ENCODE measurements around the gene ZNF502. TPM values are rescaled to one million over a fixed set of nuclear protein-coding genes. Genes with fewer than 3 reads are reported as not detected.
"Not testable (repeated sequence)": the region's sequence is repeated elsewhere in the genome, so short reads cannot be mapped to it uniquely, and the experiment has no call there.

The ZNF502 gene
- total RNA-seq, 1 experiment from 2014 or later: 3.6 TPM

- TF ChIP-seq, protein P1, sequence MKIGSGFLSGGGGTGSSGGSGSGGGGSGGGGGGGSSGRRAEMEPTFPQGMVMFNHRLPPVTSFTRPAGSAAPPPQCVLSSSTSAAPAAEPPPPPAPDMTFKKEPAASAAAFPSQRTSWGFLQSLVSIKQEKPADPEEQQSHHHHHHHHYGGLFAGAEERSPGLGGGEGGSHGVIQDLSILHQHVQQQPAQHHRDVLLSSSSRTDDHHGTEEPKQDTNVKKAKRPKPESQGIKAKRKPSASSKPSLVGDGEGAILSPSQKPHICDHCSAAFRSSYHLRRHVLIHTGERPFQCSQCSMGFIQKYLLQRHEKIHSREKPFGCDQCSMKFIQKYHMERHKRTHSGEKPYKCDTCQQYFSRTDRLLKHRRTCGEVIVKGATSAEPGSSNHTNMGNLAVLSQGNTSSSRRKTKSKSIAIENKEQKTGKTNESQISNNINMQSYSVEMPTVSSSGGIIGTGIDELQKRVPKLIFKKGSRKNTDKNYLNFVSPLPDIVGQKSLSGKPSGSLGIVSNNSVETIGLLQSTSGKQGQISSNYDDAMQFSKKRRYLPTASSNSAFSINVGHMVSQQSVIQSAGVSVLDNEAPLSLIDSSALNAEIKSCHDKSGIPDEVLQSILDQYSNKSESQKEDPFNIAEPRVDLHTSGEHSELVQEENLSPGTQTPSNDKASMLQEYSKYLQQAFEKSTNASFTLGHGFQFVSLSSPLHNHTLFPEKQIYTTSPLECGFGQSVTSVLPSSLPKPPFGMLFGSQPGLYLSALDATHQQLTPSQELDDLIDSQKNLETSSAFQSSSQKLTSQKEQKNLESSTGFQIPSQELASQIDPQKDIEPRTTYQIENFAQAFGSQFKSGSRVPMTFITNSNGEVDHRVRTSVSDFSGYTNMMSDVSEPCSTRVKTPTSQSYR (CRISPR knock-in tag; IDR thresholded peaks at IDR 0.05): no peak
- TF ChIP-seq, protein P2, sequence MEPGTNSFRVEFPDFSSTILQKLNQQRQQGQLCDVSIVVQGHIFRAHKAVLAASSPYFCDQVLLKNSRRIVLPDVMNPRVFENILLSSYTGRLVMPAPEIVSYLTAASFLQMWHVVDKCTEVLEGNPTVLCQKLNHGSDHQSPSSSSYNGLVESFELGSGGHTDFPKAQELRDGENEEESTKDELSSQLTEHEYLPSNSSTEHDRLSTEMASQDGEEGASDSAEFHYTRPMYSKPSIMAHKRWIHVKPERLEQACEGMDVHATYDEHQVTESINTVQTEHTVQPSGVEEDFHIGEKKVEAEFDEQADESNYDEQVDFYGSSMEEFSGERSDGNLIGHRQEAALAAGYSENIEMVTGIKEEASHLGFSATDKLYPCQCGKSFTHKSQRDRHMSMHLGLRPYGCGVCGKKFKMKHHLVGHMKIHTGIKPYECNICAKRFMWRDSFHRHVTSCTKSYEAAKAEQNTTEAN (CRISPR knock-in tag; IDR thresholded peaks at IDR 0.05): no peak
Observed at GRCh38 chr3:44669760-44670159, 42.7 kb upstream of the ZNF502 start (continued).

- DNase-seq (ENCODE audit: low spot score); H3K4me1 Mint-ChIP-seq; H3K27ac Mint-ChIP-seq; ATAC-seq; H3K36me3 Mint-ChIP-seq; H3K4me3 Mint-ChIP-seq; CTCF ChIA-PET: not testable (repeated sequence)
- Mint-ChIP-seq H3K27me3 (ENCODE audit: low read depth) (peaks cover 18% of the 10 kb centered on the region), H3K9me3 (peaks cover 32% of the 10 kb centered on the region)
- POLR2A ChIA-PET: interaction anchor here (0.7 kb wide), 1 partner anchor 19 kb away, joined by 3 read pairs; no protein-coding TSS in a partner anchor
Observed at GRCh38 chr3:44673466-44673865, 39.0 kb upstream of the ZNF502 start.

- TF ChIP-seq ZBTB21 (CRISPR knock-in tag; IDR thresholded peaks at IDR 0.05; ENCODE audit: borderline replicate concordance): no peak
- TF ChIP-seq IRF1 (CRISPR knock-in tag; IDR thresholded peaks at IDR 0.05): no peak
- no peak for TF ChIP-seq SMAD3 (CRISPR knock-in tag; IDR thresholded peaks at IDR 0.05; ENCODE audit: borderline replicate concordance)
- TF ChIP-seq GTF2I (CRISPR knock-in tag; conservative IDR thresholded peaks at IDR 0.05): no peak
- no peak for TF ChIP-seq MLX (CRISPR knock-in tag; IDR thresholded peaks at IDR 0.05)
- no peak for TF ChIP-seq TEAD1 (CRISPR knock-in tag; IDR thresholded peaks at IDR 0.05)
- no peak for DNase-seq (ENCODE audit: low spot score)
- Mint-ChIP-seq H3K36me3 (peaks cover 4% of the 10 kb centered on the region), H3K4me3 (no peak overlapping the region), H3K4me1 (no peaks in the 10 kb centered on the region), H3K9me3 (peaks cover 32% of the 10 kb centered on the region), H3K27ac (no peak overlapping the region), H3K27me3 (ENCODE audit: low read depth) (peaks cover 18% of the 10 kb centered on the region)
- ChIA-PET POLR2A (no interaction called here), CTCF (no interaction called here)
- no peak for ATAC-seq
Observed at GRCh38 chr3:44674211-44674610, 38.2 kb upstream of the ZNF502 start.

GRCh38 chr3:44678480-44679116, 33.9 kb upstream of the ZNF502 start:
- no peaks in the 10 kb centered on the region for H3K4me1 Mint-ChIP-seq
- H3K9me3 Mint-ChIP-seq: peaks cover 49% of the 10 kb centered on the region
- peaks cover 23% of the 10 kb centered on the region for H3K36me3 Mint-ChIP-seq
- peaks cover 16% of the 10 kb centered on the region for H3K27me3 Mint-ChIP-seq (ENCODE audit: low read depth)
- CTCF ChIA-PET: no interaction called here
- POLR2A ChIA-PET: no interaction called here
- ATAC-seq: no peak
- no peak overlapping the region for H3K4me3 Mint-ChIP-seq
- H3K27ac Mint-ChIP-seq: no peak overlapping the region
- no peak for DNase-seq (ENCODE audit: low spot score)
- TF ChIP-seq RELA (CRISPR knock-in tag; IDR thresholded peaks at IDR 0.05; ENCODE audit: borderline replicate concordance): no peak
- no peak for TF ChIP-seq NR3C1 (CRISPR knock-in tag; conservative IDR thresholded peaks at IDR 0.05; ENCODE audit: low read depth)
- no peak for TF ChIP-seq ELF4 (CRISPR knock-in tag; IDR thresholded peaks at IDR 0.05; ENCODE audit: low read depth)
- no peak for TF ChIP-seq NFYB (CRISPR knock-in tag; conservative IDR thresholded peaks at IDR 0.05; ENCODE audit: low read depth)
- no peak for TF ChIP-seq ETV6 (CRISPR knock-in tag; IDR thresholded peaks at IDR 0.05)
- TF ChIP-seq, protein P3, sequence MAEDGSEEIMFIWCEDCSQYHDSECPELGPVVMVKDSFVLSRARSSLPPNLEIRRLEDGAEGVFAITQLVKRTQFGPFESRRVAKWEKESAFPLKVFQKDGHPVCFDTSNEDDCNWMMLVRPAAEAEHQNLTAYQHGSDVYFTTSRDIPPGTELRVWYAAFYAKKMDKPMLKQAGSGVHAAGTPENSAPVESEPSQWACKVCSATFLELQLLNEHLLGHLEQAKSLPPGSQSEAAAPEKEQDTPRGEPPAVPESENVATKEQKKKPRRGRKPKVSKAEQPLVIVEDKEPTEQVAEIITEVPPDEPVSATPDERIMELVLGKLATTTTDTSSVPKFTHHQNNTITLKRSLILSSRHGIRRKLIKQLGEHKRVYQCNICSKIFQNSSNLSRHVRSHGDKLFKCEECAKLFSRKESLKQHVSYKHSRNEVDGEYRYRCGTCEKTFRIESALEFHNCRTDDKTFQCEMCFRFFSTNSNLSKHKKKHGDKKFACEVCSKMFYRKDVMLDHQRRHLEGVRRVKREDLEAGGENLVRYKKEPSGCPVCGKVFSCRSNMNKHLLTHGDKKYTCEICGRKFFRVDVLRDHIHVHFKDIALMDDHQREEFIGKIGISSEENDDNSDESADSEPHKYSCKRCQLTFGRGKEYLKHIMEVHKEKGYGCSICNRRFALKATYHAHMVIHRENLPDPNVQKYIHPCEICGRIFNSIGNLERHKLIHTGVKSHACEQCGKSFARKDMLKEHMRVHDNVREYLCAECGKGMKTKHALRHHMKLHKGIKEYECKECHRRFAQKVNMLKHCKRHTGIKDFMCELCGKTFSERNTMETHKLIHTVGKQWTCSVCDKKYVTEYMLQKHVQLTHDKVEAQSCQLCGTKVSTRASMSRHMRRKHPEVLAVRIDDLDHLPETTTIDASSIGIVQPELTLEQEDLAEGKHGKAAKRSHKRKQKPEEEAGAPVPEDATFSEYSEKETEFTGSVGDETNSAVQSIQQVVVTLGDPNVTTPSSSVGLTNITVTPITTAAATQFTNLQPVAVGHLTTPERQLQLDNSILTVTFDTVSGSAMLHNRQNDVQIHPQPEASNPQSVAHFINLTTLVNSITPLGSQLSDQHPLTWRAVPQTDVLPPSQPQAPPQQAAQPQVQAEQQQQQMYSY (CRISPR knock-in tag; IDR thresholded peaks at IDR 0.05): no peak
- no peak for TF ChIP-seq ZSCAN18 (CRISPR knock-in tag; IDR thresholded peaks at IDR 0.05)
- no peak for TF ChIP-seq TEAD4 (CRISPR knock-in tag; IDR thresholded peaks at IDR 0.05)
- no peak for TF ChIP-seq CTCF (IDR thresholded peaks at IDR 0.05)
- TF ChIP-seq GABPB1 (CRISPR knock-in tag; IDR thresholded peaks at IDR 0.05): no peak

Data from WTC11 (cell line).